GM18861 (cell line): ENCODE data around the gene WASHC4.

Experiments
- ATAC-seq: cut with Tn5 transposase; IDR thresholded peaks from one replicate; pipeline ENCODE4 v1.9.1; 2021; ENCODE audit not compliant: unreplicated experiment

WASHC4 gene

DNA sequence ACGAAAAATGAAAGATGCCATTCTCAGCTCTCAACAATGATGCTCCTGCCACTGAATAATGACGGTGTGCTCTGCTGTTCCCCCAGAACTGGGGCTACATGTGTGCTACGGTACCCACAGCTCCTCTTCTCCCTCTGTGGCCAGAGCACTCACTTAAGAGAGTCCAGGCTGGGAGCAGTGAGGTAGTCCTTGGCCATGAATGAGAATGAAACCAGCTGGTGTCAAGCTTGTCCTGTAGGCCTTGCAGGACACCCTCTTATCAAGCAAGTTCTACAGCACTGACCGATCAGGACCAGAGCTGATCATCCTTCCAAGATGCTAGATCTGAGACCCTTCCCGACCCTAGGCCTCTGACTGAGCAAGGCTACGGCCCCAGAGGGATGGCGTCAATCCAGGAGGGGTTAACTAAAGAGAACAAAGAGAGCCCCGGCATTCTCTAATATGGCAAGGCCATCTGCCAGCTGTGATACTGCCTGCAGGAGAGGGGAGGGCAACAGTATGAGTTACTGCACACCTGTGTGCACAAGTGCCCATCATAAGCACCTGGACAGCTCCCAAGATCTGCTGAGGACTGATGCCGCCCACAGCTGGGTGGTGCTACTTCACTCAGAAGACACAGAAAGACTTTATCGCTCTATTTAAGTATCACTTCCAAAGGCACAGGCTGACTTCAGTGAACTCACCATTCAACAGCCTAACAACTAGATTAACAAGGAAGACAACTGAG is 98.0 kb downstream of the WASHC4 start:
- ATAC-seq, result no peak

DNA sequence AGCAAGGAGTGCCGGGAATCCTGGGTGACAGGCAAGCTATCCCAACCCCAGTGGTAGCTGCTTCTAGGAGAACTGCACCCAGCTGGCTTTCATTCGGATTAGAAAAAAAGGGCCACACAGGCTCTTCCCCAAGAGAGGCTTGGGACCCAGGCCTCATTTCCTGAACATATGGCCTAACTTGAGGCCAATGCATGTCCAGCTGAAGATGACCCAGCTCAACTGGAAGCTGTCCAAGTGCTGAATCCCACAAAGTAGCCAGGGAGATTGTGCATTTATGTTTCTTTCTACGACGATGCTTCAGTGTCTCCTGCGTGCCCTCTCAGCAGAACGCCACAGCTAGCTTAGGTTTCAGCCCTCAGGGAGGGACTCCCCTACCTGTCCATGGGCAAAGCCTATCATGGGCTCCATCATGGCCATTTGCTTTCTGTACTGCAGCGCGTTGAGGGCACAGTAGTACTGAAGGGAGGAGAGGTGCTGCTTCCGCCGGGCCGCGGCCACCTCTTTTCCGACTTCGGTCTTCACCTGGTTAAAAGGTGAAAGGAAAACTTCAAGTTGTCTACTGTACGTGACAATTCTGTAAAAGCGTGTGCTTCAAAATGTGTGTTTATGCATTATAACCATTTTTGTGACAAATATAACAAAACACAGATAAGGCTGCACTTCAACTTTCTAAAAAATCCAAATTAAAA is 99.3 kb downstream of the WASHC4 start:
- ATAC-seq, result no peak

GRCh38 chr12:105209091-105209490 is 101.6 kb downstream of the WASHC4 start:
- no peak for ATAC-seq

DNA sequence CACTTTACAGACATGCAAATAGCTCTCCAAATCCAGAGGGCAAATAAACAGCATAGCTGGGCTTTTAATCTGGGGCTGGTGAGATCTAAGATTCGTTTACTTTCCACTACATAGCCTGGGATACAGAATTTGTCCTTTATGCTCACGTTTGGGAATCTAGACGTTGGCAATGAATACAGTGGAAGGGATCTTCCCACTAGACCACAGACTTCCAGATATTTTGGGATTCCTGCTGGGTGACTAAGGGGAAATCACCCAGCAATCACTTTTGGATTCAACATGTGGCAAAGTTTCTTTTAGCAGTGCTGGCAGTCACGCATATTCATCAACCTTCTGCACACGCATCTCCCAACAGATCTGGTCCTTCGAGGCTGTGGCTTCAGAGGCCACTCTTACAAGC is 104.9 kb downstream of the WASHC4 start:
- ATAC-seq, result no peak

DNA sequence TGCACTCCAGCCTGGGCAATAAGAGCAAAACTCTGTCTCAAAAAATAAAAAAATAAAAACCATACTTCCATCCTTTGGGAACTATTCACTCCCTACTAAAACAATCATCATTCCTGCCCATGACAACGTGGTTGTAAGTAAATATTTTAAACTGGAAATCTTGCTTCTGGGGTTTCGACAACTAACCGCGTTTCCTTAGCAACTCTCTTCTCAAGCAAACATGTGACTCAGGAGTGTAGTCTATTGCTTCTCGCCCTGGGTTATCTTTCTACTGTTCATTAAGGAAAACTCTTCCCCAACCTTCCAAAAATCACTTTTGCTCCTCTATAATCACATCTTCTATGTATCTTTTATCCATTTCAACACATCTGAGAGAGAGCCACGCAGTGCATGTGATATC is 106.6 kb downstream of the WASHC4 start:
- ATAC-seq, result no peak

- ATAC-seq, result no peak
These were observed 107.3 kb downstream of the WASHC4 start for GRCh38 chr12:105214670-105215375.

DNA sequence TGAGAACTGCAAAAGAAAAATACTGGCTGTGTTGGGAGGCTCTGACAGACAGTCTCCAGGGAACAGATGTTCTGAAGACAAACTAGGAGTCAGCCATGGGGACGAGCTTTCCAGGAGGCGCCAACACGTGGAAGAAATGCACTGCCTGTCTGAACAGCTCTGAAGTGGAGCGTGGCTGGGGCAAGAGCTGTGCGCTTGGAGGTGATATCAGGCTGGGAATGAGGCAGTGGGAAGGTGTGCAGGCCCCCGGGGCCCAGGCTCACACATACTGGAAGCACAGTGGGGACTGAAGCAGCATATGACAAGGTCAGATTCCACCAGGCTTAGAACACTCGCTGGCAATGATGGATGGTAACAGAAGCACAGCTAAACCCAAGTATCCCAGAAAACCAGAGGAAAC is 110.9 kb downstream of the WASHC4 start:
- no peak for ATAC-seq
